ENCODE measurements around the gene PCDHGA2. TPM values are rescaled to one million over a fixed set of nuclear protein-coding genes. Genes with fewer than 3 reads are reported as not detected.

The PCDHGA2 gene
- total and polyA plus RNA-seq, 2 experiments from 2014 or later, result 4.3 to 7.3 TPM

- WGBS, 2 experiments (ENCODE audit: low coverage in 1 of 2, low lambda C conversion rate in 2 of 2, missing lambda C conversion rate in 2 of 2), result 1 to 2% methylated on average over 67 of the region's 67 CpGs
- in situ Hi-C loops (cut with MboI), result no loop called here
- peak within 1 kb of the TSS; percentile 91 for H3K9ac ChIP-seq
- H3K27me3 ChIP-seq (replicated peaks; ENCODE audit: insufficient read depth), result no peaks in the 10 kb centered on the region
- H3K9me3 ChIP-seq (ENCODE audit: low read depth), result peaks cover 7% of the 10 kb centered on the region
- no peaks in the 10 kb centered on the region for H3K9me2 ChIP-seq (ENCODE audit: insufficient read depth)
- H4K20me1 ChIP-seq (ENCODE audit: insufficient read depth), result peaks cover 8% of the 10 kb centered on the region; the same call in 1 of the 2 replicates
- H2AFZ ChIP-seq, result peak within 1 kb of the TSS; percentile 98
- H3F3A ChIP-seq (ENCODE audit: insufficient read depth), result peaks cover 28% of the 10 kb centered on the region
- peak within 1 kb of the TSS; percentile 78 for H3K4me3 ChIP-seq
- peaks cover 46% of the 10 kb centered on the region for H3K79me2 ChIP-seq (ENCODE audit: insufficient read depth)
- peak within 1 kb of the TSS; percentile 95 for H3K4me2 ChIP-seq (ENCODE audit: unreplicated experiment)
- peaks cover 42% of the 10 kb centered on the region for H3K36me3 ChIP-seq (ENCODE audit: low read depth)
- peak within 1 kb of the TSS; percentile 92 for H3K27ac ChIP-seq
- TF ChIP-seq EZH2 (IDR thresholded peaks at IDR 0.05; ENCODE audit: insufficient read depth, poor library complexity, severe bottlenecking) (no peak), EZH2phosphoT487 (IDR thresholded peaks at IDR 0.05; ENCODE audit: insufficient read depth, low read depth) (no peak)
- H3K4me1 ChIP-seq (ENCODE audit: insufficient read depth), result no peaks in the 10 kb centered on the region
- DNase-seq, result peak; percentile 97
These were observed 18.1 kb upstream of the PCDHGA2 start, which contains the start of gene TAF7 for GRCh38 chr5:141320225-141321169. Gene TAF7, minus strand, starts transcription at chr5:141320784. Its CDS starts 740 bp downstream, at chr5:141320044.

DNA sequence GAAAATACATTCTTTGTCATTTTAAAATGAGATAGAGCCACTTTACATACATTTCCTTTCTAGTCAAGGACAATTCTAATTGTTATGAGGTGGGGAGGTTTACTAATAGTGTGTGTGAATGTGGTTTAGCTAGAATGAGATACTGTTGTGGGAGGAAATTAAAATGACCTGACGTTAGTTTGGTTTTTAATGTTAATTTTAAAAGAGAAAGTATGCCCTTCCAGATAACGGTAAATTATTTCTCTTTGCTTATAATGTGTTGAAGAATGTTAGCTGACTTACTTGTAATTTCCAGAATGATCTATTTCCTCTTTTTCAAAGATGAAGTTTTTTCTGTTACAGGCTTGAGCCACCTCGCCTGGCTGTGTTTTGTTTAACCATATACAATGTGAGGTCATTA is 16.3 kb upstream of the PCDHGA2 start:
- Histone ChIP-seq H4K20me1 (ENCODE audit: insufficient read depth) (peaks cover 8% of the 10 kb centered on the region; the same call in 1 of the 2 replicates), H3K9me3 (ENCODE audit: low read depth) (peaks cover 7% of the 10 kb centered on the region), H3K27ac (no peak overlapping the region), H3K79me2 (ENCODE audit: insufficient read depth) (peaks cover 28% of the 10 kb centered on the region), H2AFZ (no peak overlapping the region), H3K9ac (no peak overlapping the region), H3K36me3 (ENCODE audit: low read depth) (peaks cover 24% of the 10 kb centered on the region), H3K4me1 (ENCODE audit: insufficient read depth) (no peaks in the 10 kb centered on the region), H3F3A (ENCODE audit: insufficient read depth) (peaks cover 28% of the 10 kb centered on the region), H3K9me2 (ENCODE audit: insufficient read depth) (no peaks in the 10 kb centered on the region), H3K27me3 (replicated peaks; ENCODE audit: insufficient read depth) (no peaks in the 10 kb centered on the region), H3K4me3 (no peak overlapping the region), H3K4me2 (ENCODE audit: unreplicated experiment) (no peak overlapping the region)
- TF ChIP-seq EZH2phosphoT487 (IDR thresholded peaks at IDR 0.05; ENCODE audit: insufficient read depth, low read depth), result no peak
- TF ChIP-seq EZH2 (IDR thresholded peaks at IDR 0.05; ENCODE audit: insufficient read depth, poor library complexity, severe bottlenecking), result no peak
- in situ Hi-C loops (cut with MboI), result no loop called here
- no peak for DNase-seq
- WGBS, 2 experiments (ENCODE audit: low coverage in 1 of 2, low lambda C conversion rate in 2 of 2, missing lambda C conversion rate in 2 of 2), result 78 to 80% methylated on average over 3 of the region's 3 CpGs

DNA sequence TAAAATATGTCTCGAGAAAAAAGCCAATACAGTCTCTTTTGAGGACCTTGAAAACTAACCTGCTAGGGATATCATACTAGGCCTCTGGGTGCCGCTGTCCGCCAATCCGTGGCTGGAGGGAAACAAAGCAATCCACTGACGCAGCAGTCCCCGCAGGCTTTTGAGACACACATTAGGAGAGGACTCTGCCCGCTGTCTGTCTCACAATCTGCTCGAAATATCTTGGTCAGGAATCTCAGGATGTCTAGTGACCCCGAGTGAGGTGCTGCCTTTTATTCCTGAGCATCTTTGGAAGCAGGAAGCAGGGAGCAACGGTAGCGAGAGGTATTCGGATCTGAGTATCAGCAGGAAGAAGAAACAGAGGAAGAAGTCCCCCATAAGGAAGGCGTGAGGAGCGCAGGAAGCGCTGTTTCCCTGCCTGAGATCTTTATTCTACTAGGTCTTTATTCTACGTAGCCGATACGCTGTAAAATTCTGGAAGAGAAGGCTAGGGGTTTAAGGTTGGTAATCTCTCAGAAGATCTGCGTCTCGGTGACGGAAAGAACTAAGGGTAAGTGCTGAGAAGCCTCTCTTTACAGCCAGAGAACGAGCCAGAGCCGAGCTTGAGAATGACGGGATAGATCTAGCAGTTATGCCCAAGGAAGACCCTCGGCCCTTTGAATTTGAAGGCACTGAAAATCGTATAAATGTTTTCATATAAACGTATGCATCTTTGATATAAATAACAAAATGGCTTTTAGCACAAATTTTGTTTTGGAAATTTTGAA is 12.3 kb upstream of the PCDHGA2 start:
- H3K27ac ChIP-seq, result peak overlapping the region; percentile 62
- no peaks in the 10 kb centered on the region for H3K4me1 ChIP-seq (ENCODE audit: insufficient read depth)
- H3K27me3 ChIP-seq (replicated peaks; ENCODE audit: insufficient read depth), result no peaks in the 10 kb centered on the region
- WGBS, 2 experiments (ENCODE audit: low coverage in 1 of 2, low lambda C conversion rate in 2 of 2, missing lambda C conversion rate in 2 of 2), result 22 to 25% methylated on average over 27 of the region's 27 CpGs
- TF ChIP-seq EZH2phosphoT487 (IDR thresholded peaks at IDR 0.05; ENCODE audit: insufficient read depth, low read depth) (no peak), EZH2 (IDR thresholded peaks at IDR 0.05; ENCODE audit: insufficient read depth, poor library complexity, severe bottlenecking) (no peak)
- no peaks in the 10 kb centered on the region for H3K36me3 ChIP-seq (ENCODE audit: low read depth)
- no peaks in the 10 kb centered on the region for H4K20me1 ChIP-seq (ENCODE audit: insufficient read depth)
- DNase-seq, result peak; percentile 91
- H2AFZ ChIP-seq, result peak overlapping the region; percentile 93
- H3F3A ChIP-seq (ENCODE audit: insufficient read depth), result 0 out of 2 replicates have a peak, but pooled peaks cover under 1% of the 10 kb centered on the region
- in situ Hi-C loops (cut with MboI), result no loop called here
- peak overlapping the region; percentile 82 for H3K4me3 ChIP-seq
- no peaks in the 10 kb centered on the region for H3K9me2 ChIP-seq (ENCODE audit: insufficient read depth)
- peak overlapping the region; percentile 84 for H3K4me2 ChIP-seq (ENCODE audit: unreplicated experiment)
- no peaks in the 10 kb centered on the region for H3K79me2 ChIP-seq (ENCODE audit: insufficient read depth)
- peak overlapping the region; percentile 79 for H3K9ac ChIP-seq
- H3K9me3 ChIP-seq (ENCODE audit: low read depth), result no peaks in the 10 kb centered on the region

GRCh38 chr5:141328231-141328630 is 10.3 kb upstream of the PCDHGA2 start:
- Histone ChIP-seq H3K4me1 (ENCODE audit: insufficient read depth) (no peaks in the 10 kb centered on the region), H3K27me3 (replicated peaks; ENCODE audit: insufficient read depth) (no peaks in the 10 kb centered on the region), H3K79me2 (ENCODE audit: insufficient read depth) (no peaks in the 10 kb centered on the region), H3K36me3 (ENCODE audit: low read depth) (no peaks in the 10 kb centered on the region), H4K20me1 (ENCODE audit: insufficient read depth) (no peaks in the 10 kb centered on the region), H3K4me3 (no peak overlapping the region), H3F3A (ENCODE audit: insufficient read depth) (no peaks in the 10 kb centered on the region), H3K27ac (no peak overlapping the region), H3K4me2 (ENCODE audit: unreplicated experiment) (no peak overlapping the region), H3K9me3 (ENCODE audit: low read depth) (no peaks in the 10 kb centered on the region), H2AFZ (no peak overlapping the region), H3K9me2 (ENCODE audit: insufficient read depth) (no peaks in the 10 kb centered on the region), H3K9ac (no peak overlapping the region)
- WGBS, 2 experiments (ENCODE audit: low coverage in 1 of 2, low lambda C conversion rate in 2 of 2, missing lambda C conversion rate in 2 of 2), result 67 to 72% methylated on average over 8 of the region's 8 CpGs
- DNase-seq, result no peak
- in situ Hi-C loops (cut with MboI), result no loop called here
- TF ChIP-seq EZH2phosphoT487 (IDR thresholded peaks at IDR 0.05; ENCODE audit: insufficient read depth, low read depth) (no peak), EZH2 (IDR thresholded peaks at IDR 0.05; ENCODE audit: insufficient read depth, poor library complexity, severe bottlenecking) (no peak)

Measured in GM23248 (cell line).